A549 (cell line): ENCODE results near the gene ACTRT1.

ENCODE experiments used
- JUN ChIP-seq, 2 experiments: fragments of >200 bp; sonication (Bioruptor Twin); formaldehyde crosslinking; IDR thresholded peaks; 2 replicates in 1 of 2; 3 replicates in 1 of 2; pipeline ENCODE4 v1.6.1; 2016 to 2017
- TF ChIP-seq, protein P1 (sequence below): fragments of >200 bp; sonication (Bioruptor Twin); formaldehyde crosslinking; IDR thresholded peaks from 3 replicates; pipeline ENCODE4 v1.5.1; 2016

DNA sequence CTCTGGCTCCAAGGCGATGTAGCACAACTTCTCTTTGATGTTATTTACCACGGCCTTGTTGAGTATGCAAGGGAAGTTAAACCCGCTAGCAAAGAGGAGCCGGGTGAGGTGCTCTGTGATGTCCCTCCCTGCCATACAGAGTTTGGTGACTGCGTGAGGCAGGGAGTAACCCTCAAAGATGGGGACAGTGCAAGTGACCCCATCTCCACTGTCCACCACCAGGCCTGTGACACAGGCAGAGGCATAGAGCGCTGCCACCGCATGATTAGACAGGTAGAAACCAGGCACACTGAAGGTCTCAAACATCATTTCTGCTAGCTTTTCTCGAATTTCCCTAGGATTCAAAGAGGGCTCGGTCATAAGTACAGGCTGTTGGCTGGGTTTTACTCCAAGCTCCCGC lies 677 bp downstream of the ACTRT1 start:
- TF ChIP-seq JUN (IDR thresholded peaks at IDR 0.05): no peak
- TF ChIP-seq, protein P1, sequence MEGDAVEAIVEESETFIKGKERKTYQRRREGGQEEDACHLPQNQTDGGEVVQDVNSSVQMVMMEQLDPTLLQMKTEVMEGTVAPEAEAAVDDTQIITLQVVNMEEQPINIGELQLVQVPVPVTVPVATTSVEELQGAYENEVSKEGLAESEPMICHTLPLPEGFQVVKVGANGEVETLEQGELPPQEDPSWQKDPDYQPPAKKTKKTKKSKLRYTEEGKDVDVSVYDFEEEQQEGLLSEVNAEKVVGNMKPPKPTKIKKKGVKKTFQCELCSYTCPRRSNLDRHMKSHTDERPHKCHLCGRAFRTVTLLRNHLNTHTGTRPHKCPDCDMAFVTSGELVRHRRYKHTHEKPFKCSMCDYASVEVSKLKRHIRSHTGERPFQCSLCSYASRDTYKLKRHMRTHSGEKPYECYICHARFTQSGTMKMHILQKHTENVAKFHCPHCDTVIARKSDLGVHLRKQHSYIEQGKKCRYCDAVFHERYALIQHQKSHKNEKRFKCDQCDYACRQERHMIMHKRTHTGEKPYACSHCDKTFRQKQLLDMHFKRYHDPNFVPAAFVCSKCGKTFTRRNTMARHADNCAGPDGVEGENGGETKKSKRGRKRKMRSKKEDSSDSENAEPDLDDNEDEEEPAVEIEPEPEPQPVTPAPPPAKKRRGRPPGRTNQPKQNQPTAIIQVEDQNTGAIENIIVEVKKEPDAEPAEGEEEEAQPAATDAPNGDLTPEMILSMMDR: no peak
